OCI-LY1 (cell line): ENCODE results near the gene TMPO.
"Not testable (repeated sequence)": the region's sequence is repeated elsewhere in the genome, so short reads cannot be mapped to it uniquely, and the experiment has no call there.

Experiments used
- H2AFZ ChIP-seq: fragments of 200-600 bp; sonication (generic), shearing (Covaris generic); 2 replicates; pipeline ENCODE4 v1.6.0; 2014; ENCODE audit warnings: antibody characterized with exemption, mild to moderate bottlenecking, low read length
- H3F3A ChIP-seq: fragments of 200-600 bp; sonication (generic), shearing (Covaris generic); 2 replicates; pipeline ENCODE4 v1.6.0; 2014; ENCODE audit warnings: mild to moderate bottlenecking, antibody characterized with exemption, low read length, moderate library complexity; ENCODE audit not compliant: insufficient read depth
- H3K27ac ChIP-seq: fragments of 200-600 bp; sonication (generic); 2 replicates; pipeline ENCODE4 v1.5.1; 2014; ENCODE audit warnings: low read length, mixed run types, mild to moderate bottlenecking, low read depth; ENCODE audit not compliant: poor library complexity, severe bottlenecking
- H3K27me3 ChIP-seq: fragments of 200-600 bp; sonication (generic); 2 replicates; pipeline ENCODE4 v1.6.0; 2014; ENCODE audit warnings: antibody characterized with exemption, mild to moderate bottlenecking, low read length, moderate library complexity; ENCODE audit not compliant: insufficient read depth
- H3K36me3 ChIP-seq: fragments of 200-600 bp; sonication (generic); 2 replicates; pipeline ENCODE4 v1.6.1; 2014; ENCODE audit warnings: mild to moderate bottlenecking, antibody characterized with exemption, low read length, moderate library complexity, mixed read lengths; ENCODE audit not compliant: insufficient read depth
- H3K4me1 ChIP-seq: fragments of 200-600 bp; sonication (generic); 2 replicates; pipeline ENCODE4 v1.5.1; 2014; ENCODE audit warnings: mild to moderate bottlenecking, low read length, moderate library complexity; ENCODE audit not compliant: insufficient read depth, severe bottlenecking
- H3K4me2 ChIP-seq: fragments of 200-600 bp; sonication (generic), shearing (Covaris generic); 2 replicates; pipeline ENCODE4 v1.6.1; 2014; ENCODE audit warnings: low read length
- H3K4me3 ChIP-seq: fragments of 200-600 bp; sonication (generic); 2 replicates; pipeline ENCODE4 v1.5.1; 2014; ENCODE audit warnings: low read length, low read depth, mild to moderate bottlenecking, mixed read lengths; ENCODE audit not compliant: poor library complexity, severe bottlenecking
- H3K79me2 ChIP-seq: fragments of 200-600 bp; shearing (Covaris generic); 2 replicates; pipeline ENCODE4 v1.6.1; 2016; ENCODE audit warnings: mixed run types, low read length, mixed read lengths; ENCODE audit not compliant: insufficient read depth
- H3K9ac ChIP-seq: fragments of 200-600 bp; sonication (generic), shearing (Covaris generic); 2 replicates; pipeline ENCODE4 v1.6.1; 2014; ENCODE audit warnings: mild to moderate bottlenecking, low read length, mixed read lengths
- H3K9me2 ChIP-seq: fragments of 200-600 bp; sonication (generic), shearing (Covaris generic); 2 replicates; pipeline ENCODE4 v1.6.1; 2014; ENCODE audit warnings: low read depth, mild to moderate bottlenecking, low read length, mixed read lengths
- H3K9me3 ChIP-seq: fragments of 200-600 bp; shearing (Covaris generic); 2 replicates; pipeline ENCODE4 v1.6.1; 2014; ENCODE audit warnings: low read length, mixed read lengths
- H4K20me1 ChIP-seq: fragments of 200-600 bp; sonication (generic), shearing (Covaris generic); 2 replicates; pipeline ENCODE4 v1.6.0; 2016; ENCODE audit warnings: mild to moderate bottlenecking, low read length; ENCODE audit not compliant: insufficient read depth
- EZH2 ChIP-seq: fragments of 200-600 bp; sonication (generic), shearing (Covaris generic); IDR thresholded peaks from 2 replicates; pipeline ENCODE4 v1.8.0; 2017; ENCODE audit warnings: borderline replicate concordance, mixed run types, mild to moderate bottlenecking, antibody characterized with exemption, low read length, moderate library complexity, mixed read lengths
- TF ChIP-seq, protein P1 (sequence below): fragments of 200-600 bp; sonication (generic), shearing (Covaris generic); IDR thresholded peaks from 2 replicates; pipeline ENCODE4 v1.5.1; 2017; ENCODE audit warnings: mild to moderate bottlenecking, antibody characterized with exemption, low read length, moderate library complexity, mixed read lengths

TMPO gene

DNA sequence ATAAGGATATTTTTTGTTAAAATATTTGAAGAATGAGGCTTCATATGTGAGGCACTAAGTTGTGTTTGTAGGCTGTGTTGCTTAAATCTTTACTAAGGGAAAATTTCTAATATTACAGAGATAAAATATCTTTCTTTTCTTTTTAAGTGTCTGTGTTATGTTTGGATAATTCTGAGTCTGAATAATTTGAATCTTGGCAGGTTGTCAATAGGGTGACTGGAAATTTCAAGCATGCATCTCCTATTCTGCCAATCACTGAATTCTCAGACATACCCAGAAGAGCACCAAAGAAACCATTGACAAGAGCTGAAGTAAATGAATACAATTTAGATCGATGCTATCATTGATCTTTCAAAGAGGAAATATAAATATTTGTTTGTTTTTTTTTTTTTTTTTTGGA, 29.4 kb downstream of the TMPO start:
- no peak overlapping the region for H3K4me2 ChIP-seq
- H3K4me1 ChIP-seq: no peaks in the 10 kb centered on the region
- H3F3A ChIP-seq: peaks cover 2% of the 10 kb centered on the region; the same call in 1 of the 2 replicates
- H3K9me3 ChIP-seq: no peaks in the 10 kb centered on the region
- H2AFZ ChIP-seq: no peak overlapping the region
- H3K4me3 ChIP-seq: no peak overlapping the region
- 0 out of 2 replicates have a peak, but pooled peaks cover 8% of the 10 kb centered on the region for H3K79me2 ChIP-seq
- no peaks in the 10 kb centered on the region for H3K9me2 ChIP-seq
- H3K9ac ChIP-seq: no peak overlapping the region
- TF ChIP-seq, protein P1, sequence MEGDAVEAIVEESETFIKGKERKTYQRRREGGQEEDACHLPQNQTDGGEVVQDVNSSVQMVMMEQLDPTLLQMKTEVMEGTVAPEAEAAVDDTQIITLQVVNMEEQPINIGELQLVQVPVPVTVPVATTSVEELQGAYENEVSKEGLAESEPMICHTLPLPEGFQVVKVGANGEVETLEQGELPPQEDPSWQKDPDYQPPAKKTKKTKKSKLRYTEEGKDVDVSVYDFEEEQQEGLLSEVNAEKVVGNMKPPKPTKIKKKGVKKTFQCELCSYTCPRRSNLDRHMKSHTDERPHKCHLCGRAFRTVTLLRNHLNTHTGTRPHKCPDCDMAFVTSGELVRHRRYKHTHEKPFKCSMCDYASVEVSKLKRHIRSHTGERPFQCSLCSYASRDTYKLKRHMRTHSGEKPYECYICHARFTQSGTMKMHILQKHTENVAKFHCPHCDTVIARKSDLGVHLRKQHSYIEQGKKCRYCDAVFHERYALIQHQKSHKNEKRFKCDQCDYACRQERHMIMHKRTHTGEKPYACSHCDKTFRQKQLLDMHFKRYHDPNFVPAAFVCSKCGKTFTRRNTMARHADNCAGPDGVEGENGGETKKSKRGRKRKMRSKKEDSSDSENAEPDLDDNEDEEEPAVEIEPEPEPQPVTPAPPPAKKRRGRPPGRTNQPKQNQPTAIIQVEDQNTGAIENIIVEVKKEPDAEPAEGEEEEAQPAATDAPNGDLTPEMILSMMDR: no peak
- TF ChIP-seq EZH2: no peak
- H3K36me3 ChIP-seq: peaks cover 96% of the 10 kb centered on the region
- no peaks in the 10 kb centered on the region for H3K27me3 ChIP-seq
- H3K27ac ChIP-seq: no peak overlapping the region
- H4K20me1 ChIP-seq: no peaks in the 10 kb centered on the region; the same call in 1 of the 2 replicates

- Histone ChIP-seq H3K9ac (no peak overlapping the region), H3F3A (peaks cover 5% of the 10 kb centered on the region; the same call in 1 of the 2 replicates), H3K4me2 (no peak overlapping the region), H3K36me3 (peaks cover 67% of the 10 kb centered on the region), H2AFZ (no peak overlapping the region), H3K4me3 (no peak overlapping the region), H3K27ac (no peak overlapping the region), H4K20me1 (no peaks in the 10 kb centered on the region; the same call in 1 of the 2 replicates), H3K9me3 (no peaks in the 10 kb centered on the region), H3K4me1 (no peaks in the 10 kb centered on the region), H3K27me3 (no peaks in the 10 kb centered on the region), H3K9me2 (no peaks in the 10 kb centered on the region), H3K79me2 (no peaks in the 10 kb centered on the region)
- TF ChIP-seq EZH2: no peak
- TF ChIP-seq, protein P1: no peak
Observed at GRCh38 chr12:98549371-98550110, 34.2 kb downstream of the TMPO start.

- no peaks in the 10 kb centered on the region for H3K4me1 ChIP-seq
- no peak overlapping the region for H3K27ac ChIP-seq
- no peak overlapping the region for H2AFZ ChIP-seq
- H3K4me3 ChIP-seq: no peak overlapping the region
- no peak overlapping the region for H3K9ac ChIP-seq
- H3K79me2 ChIP-seq: no peaks in the 10 kb centered on the region
- H3F3A ChIP-seq: peaks cover 5% of the 10 kb centered on the region; the same call in 1 of the 2 replicates
- TF ChIP-seq, protein P1: no peak
- TF ChIP-seq EZH2: no peak
- peaks cover 45% of the 10 kb centered on the region for H3K36me3 ChIP-seq
- H3K4me2 ChIP-seq: no peak overlapping the region
- H3K9me3 ChIP-seq: no peaks in the 10 kb centered on the region
- no peaks in the 10 kb centered on the region for H3K27me3 ChIP-seq
- no peaks in the 10 kb centered on the region for H4K20me1 ChIP-seq
- H3K9me2 ChIP-seq: no peaks in the 10 kb centered on the region
Observed at GRCh38 chr12:98551787-98552186, 36.4 kb downstream of the TMPO start.

- not testable (repeated sequence) for H3K79me2 ChIP-seq, H3K9ac ChIP-seq, H3F3A ChIP-seq, H3K9me2 ChIP-seq, H3K36me3 ChIP-seq, H2AFZ ChIP-seq, H3K4me3 ChIP-seq, H3K27ac ChIP-seq, H3K27me3 ChIP-seq, H4K20me1 ChIP-seq, H3K9me3 ChIP-seq, H3K4me2 ChIP-seq, H3K4me1 ChIP-seq
Observed at GRCh38 chr12:98558097-98558496, 42.7 kb downstream of the TMPO start.
